Neural progenitor cell (in vitro differentiated cells): ENCODE data around the gene NDUFAF3. TPM values are rescaled to one million over a fixed set of nuclear protein-coding genes. Genes with fewer than 3 reads are reported as not detected.

Experiments
- DNase-seq: peaks from one replicate; pipeline ENCODE4 v3.0.0-alpha.2; 2016; ENCODE audit warnings: low spot score
- H2AFZ ChIP-seq: fragments of 200-600 bp; sonication (generic); replicated peaks from 2 replicates; pipeline ENCODE4 v1.6.1; 2016; ENCODE audit warnings: antibody characterized with exemption
- H3F3A ChIP-seq: fragments of 200-600 bp; sonication (generic); 2 replicates; pipeline ENCODE4 v1.6.1; 2016; ENCODE audit warnings: antibody characterized with exemption, low read depth
- H3K27ac ChIP-seq: fragments of 200-600 bp; sonication (generic); 2 replicates; pipeline ENCODE4 v1.5.1; 2016; ENCODE audit warnings: mild to moderate bottlenecking
- H3K27me3 ChIP-seq: fragments of 200-600 bp; sonication (generic); 2 replicates; pipeline ENCODE4 v1.6.1; 2016; ENCODE audit warnings: mild to moderate bottlenecking, moderate library complexity
- H3K36me3 ChIP-seq: fragments of 200-600 bp; sonication (generic); 2 replicates; pipeline ENCODE4 v1.5.1; 2016
- H3K4me1 ChIP-seq: fragments of 200-600 bp; sonication (generic); 2 replicates; pipeline ENCODE4 v1.6.1; 2016; ENCODE audit warnings: mixed run types
- H3K4me2 ChIP-seq: fragments of 200-600 bp; sonication (generic); 2 replicates; pipeline ENCODE4 v1.6.1; 2016
- H3K4me3 ChIP-seq: fragments of 200-600 bp; sonication (generic); 2 replicates; pipeline ENCODE4 v1.5.1; 2016
- H3K79me2 ChIP-seq: fragments of 200-600 bp; sonication (generic); 2 replicates; pipeline ENCODE4 v1.6.1; 2016; ENCODE audit warnings: low read depth
- H3K9ac ChIP-seq: fragments of 200-600 bp; sonication (generic); 2 replicates; pipeline ENCODE4 v1.6.1; 2016
- H3K9me3 ChIP-seq: fragments of 200-600 bp; sonication (generic); 2 replicates; pipeline ENCODE4 v1.5.1; 2016; ENCODE audit warnings: low read depth
- H4K20me1 ChIP-seq: fragments of 200-600 bp; sonication (generic); 2 replicates; pipeline ENCODE4 v1.6.1; 2016; ENCODE audit warnings: low read depth
- H3K27ac Mint-ChIP-seq: 3 replicates; pipeline ENCODE4 v1.8.0; 2021; ENCODE audit warnings: mixed read lengths
- H3K27me3 Mint-ChIP-seq: 2 replicates; pipeline ENCODE4 v1.8.0; 2022; ENCODE audit warnings: low read depth, mild to moderate bottlenecking, inconsistent platforms, moderate library complexity, mixed read lengths; ENCODE audit not compliant: insufficient read depth
- H3K36me3 Mint-ChIP-seq: 3 replicates; pipeline ENCODE4 v1.8.0; 2021; ENCODE audit warnings: mixed read lengths
- H3K4me1 Mint-ChIP-seq: 3 replicates; pipeline ENCODE4 v1.8.0; 2021; ENCODE audit warnings: mixed read lengths
- H3K4me3 Mint-ChIP-seq: 3 replicates; pipeline ENCODE4 v1.8.0; 2021; ENCODE audit warnings: mild to moderate bottlenecking, moderate library complexity, mixed read lengths
- H3K9me3 Mint-ChIP-seq: 3 replicates; pipeline ENCODE4 v1.8.0; 2020; ENCODE audit warnings: mixed read lengths
- EZH2 ChIP-seq: fragments of 200-600 bp; sonication (generic); IDR thresholded peaks from 2 replicates; pipeline ENCODE4 v1.6.1; 2017; ENCODE audit warnings: antibody characterized with exemption, mild to moderate bottlenecking, moderate library complexity
- EZH2phosphoT487 ChIP-seq: fragments of 200-600 bp; sonication (generic); IDR thresholded peaks from 2 replicates; pipeline ENCODE4 v1.6.1; 2017; ENCODE audit warnings: antibody characterized with exemption
- total RNA-seq: library from RNA; depleted of rRNA; stranded (reverse); fragments of >200 nt; gene quantifications from 2 replicates; pipeline ENCODE4 v1.2.3, GENCODE V29; 2015; ENCODE audit warnings: low replicate concordance
- TF ChIP-seq, protein P1 (sequence below): fragments of 200-600 bp; sonication (generic); IDR thresholded peaks from 2 replicates; pipeline ENCODE4 v1.5.1; 2017; ENCODE audit warnings: antibody characterized with exemption, mild to moderate bottlenecking

The NDUFAF3 gene
- total RNA-seq, 1 donor from 2014 or later = 26.2 TPM

DNA sequence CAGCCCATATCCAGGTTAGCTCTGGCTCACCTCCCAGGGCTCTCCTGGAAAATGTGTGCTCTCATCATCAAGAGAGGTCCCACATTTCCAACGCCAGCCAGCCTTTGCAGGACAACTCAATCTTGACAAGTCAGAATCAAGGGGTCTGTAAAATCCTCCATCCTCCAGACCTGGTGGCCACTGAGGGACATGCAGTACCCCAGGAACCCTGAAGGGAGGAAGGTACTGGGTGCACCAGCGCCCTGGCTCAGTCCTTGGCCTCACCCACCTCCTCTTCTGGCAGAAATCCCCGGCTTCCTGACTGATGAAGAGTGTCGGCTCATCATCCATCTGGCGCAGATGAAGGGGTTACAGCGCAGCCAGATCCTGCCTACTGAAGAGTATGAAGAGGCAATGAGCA is 20.8 kb upstream of the NDUFAF3 start:
- Mint-ChIP-seq H3K4me1 (peaks cover 23% of the 10 kb centered on the region), H3K4me3 (no peak overlapping the region), H3K27ac (no peak overlapping the region), H3K9me3 (no peaks in the 10 kb centered on the region), H3K36me3 (peaks cover 2% of the 10 kb centered on the region), H3K27me3 (peaks cover 10% of the 10 kb centered on the region)
- no peak for DNase-seq
- Histone ChIP-seq H3K9me3 (no peaks in the 10 kb centered on the region), H3K9ac (no peak overlapping the region), H4K20me1 (peaks cover 26% of the 10 kb centered on the region), H3K36me3 (no peaks in the 10 kb centered on the region), H3K27me3 (no peaks in the 10 kb centered on the region), H3F3A (peaks cover 12% of the 10 kb centered on the region), H3K4me2 (no peak overlapping the region), H3K79me2 (no peaks in the 10 kb centered on the region), H3K4me3 (no peak overlapping the region), H2AFZ (no peak overlapping the region), H3K4me1 (peaks cover 26% of the 10 kb centered on the region), H3K27ac (no peak overlapping the region)
- TF ChIP-seq EZH2 (no peak), EZH2phosphoT487 (no peak)
- TF ChIP-seq, protein P1, sequence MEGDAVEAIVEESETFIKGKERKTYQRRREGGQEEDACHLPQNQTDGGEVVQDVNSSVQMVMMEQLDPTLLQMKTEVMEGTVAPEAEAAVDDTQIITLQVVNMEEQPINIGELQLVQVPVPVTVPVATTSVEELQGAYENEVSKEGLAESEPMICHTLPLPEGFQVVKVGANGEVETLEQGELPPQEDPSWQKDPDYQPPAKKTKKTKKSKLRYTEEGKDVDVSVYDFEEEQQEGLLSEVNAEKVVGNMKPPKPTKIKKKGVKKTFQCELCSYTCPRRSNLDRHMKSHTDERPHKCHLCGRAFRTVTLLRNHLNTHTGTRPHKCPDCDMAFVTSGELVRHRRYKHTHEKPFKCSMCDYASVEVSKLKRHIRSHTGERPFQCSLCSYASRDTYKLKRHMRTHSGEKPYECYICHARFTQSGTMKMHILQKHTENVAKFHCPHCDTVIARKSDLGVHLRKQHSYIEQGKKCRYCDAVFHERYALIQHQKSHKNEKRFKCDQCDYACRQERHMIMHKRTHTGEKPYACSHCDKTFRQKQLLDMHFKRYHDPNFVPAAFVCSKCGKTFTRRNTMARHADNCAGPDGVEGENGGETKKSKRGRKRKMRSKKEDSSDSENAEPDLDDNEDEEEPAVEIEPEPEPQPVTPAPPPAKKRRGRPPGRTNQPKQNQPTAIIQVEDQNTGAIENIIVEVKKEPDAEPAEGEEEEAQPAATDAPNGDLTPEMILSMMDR = no peak

DNA sequence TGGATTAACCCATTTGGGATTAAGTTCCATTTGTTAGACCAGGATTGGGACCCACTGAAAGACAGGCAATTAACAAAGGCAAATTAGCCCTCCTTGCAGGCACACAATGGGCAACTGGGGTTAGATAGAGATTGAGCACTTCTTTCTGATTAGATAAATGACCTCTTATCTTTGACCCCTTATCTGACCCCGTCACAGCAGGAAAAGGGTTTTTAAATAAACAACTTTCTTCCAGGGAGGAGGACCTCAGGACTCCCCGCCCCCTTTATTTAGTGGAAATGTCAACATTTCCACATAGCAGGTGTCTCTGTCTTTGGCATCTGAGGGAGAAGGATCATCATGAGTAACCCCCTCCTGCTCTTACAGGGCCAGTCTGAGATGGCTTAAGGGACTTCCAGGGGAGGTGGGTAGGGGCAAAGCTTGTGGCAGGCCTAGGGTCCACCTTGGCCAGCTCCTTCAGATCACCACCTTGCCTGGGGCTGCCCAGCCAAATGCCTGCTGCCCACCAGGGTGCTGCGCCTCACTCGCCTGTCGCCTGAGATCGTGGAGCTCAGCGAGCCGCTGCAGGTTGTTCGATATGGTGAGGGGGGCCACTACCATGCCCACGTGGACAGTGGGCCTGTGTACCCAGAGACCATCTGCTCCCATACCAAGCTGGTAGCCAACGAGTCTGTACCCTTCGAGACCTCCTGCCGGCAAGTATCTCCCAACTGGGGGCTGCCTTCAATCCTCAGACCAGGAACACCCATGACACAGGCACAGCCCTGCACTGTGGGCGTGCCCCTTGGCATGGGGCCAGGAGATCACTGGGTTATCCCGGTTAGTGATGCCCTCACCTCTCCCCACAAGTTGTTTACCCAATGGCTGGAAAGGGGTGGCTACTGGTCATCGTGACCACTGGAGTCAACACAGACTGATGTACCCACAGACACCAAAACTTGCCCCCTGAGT is 17.3 kb upstream of the NDUFAF3 start:
- H3K27ac ChIP-seq = no peak overlapping the region
- H3K4me1 ChIP-seq = peaks cover 22% of the 10 kb centered on the region
- H4K20me1 ChIP-seq = peaks cover 20% of the 10 kb centered on the region
- TF ChIP-seq EZH2phosphoT487 = no peak
- no peak for TF ChIP-seq EZH2
- peaks cover 24% of the 10 kb centered on the region for H3K79me2 ChIP-seq
- H3F3A ChIP-seq = peaks cover 9% of the 10 kb centered on the region
- H3K9ac ChIP-seq = no peak overlapping the region
- no peak overlapping the region for H3K4me2 ChIP-seq
- no peak overlapping the region for H3K4me3 Mint-ChIP-seq
- H3K9me3 Mint-ChIP-seq = peaks cover 3% of the 10 kb centered on the region
- peaks cover 7% of the 10 kb centered on the region for H3K36me3 Mint-ChIP-seq
- H3K27me3 Mint-ChIP-seq = peaks cover 10% of the 10 kb centered on the region
- H3K27ac Mint-ChIP-seq = no peak overlapping the region
- peaks cover 21% of the 10 kb centered on the region for H3K4me1 Mint-ChIP-seq
- DNase-seq = no peak
- no peak overlapping the region for H2AFZ ChIP-seq
- H3K27me3 ChIP-seq = no peaks in the 10 kb centered on the region
- H3K36me3 ChIP-seq = no peaks in the 10 kb centered on the region
- no peak overlapping the region for H3K4me3 ChIP-seq
- H3K9me3 ChIP-seq = no peaks in the 10 kb centered on the region

DNA sequence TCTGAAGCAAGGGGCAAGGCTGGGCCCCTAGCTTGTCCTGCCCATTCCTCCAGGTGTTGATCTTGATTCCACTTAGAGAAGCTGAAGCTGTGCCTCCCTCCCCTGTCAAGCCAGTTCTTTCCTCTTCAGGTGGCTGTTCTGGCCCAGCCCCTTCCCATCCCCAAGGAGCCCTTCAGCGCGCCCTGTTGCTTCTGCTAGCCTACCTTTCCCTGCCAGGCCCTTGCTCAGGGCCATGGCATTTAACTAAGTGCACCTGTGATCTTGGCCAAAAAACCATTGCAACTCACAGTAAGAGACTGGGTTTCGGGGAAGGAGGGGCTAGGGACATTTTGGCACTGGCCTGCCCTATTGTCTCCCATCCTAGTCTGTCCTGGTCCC is 16.6 kb upstream of the NDUFAF3 start:
- no peak overlapping the region for H3K4me2 ChIP-seq
- no peak for DNase-seq
- H3F3A ChIP-seq = peaks cover 9% of the 10 kb centered on the region
- H3K79me2 ChIP-seq = peaks cover 31% of the 10 kb centered on the region
- H4K20me1 ChIP-seq = peaks cover 25% of the 10 kb centered on the region
- H3K4me1 Mint-ChIP-seq = peaks cover 16% of the 10 kb centered on the region
- no peak overlapping the region for H3K4me3 ChIP-seq
- no peaks in the 10 kb centered on the region for H3K27me3 ChIP-seq
- no peaks in the 10 kb centered on the region for H3K9me3 ChIP-seq
- no peak overlapping the region for H3K27ac Mint-ChIP-seq
- H3K36me3 Mint-ChIP-seq = peaks cover 7% of the 10 kb centered on the region
- TF ChIP-seq EZH2 = no peak
- TF ChIP-seq EZH2phosphoT487 = no peak
- TF ChIP-seq, protein P1 = no peak
- no peak overlapping the region for H3K9ac ChIP-seq
- H3K27ac ChIP-seq = no peak overlapping the region
- no peaks in the 10 kb centered on the region for H3K36me3 ChIP-seq
- H2AFZ ChIP-seq = no peak overlapping the region
- H3K4me3 Mint-ChIP-seq = peak overlapping the region; percentile 46
- peaks cover 15% of the 10 kb centered on the region for H3K4me1 ChIP-seq
- H3K27me3 Mint-ChIP-seq = peaks cover 10% of the 10 kb centered on the region
- H3K9me3 Mint-ChIP-seq = peaks cover 3% of the 10 kb centered on the region

DNA sequence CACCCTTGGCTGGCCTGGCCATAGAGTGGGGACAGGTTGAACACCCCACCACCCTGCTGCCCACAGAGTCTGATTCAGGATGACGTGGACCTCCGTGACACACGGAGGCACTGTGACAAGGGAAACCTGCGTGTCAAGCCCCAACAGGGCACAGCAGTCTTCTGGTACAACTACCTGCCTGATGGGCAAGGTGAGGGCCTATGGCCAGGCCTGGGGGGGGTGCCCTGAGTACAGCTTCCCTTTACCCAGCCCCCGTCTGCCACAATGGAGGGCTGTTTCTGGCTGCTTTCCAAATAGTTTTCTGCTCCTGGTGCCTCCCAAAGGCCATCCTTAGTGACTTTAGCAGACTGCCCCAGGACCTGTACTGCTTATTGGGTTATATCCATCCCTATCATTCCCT is 15.9 kb upstream of the NDUFAF3 start:
- Histone ChIP-seq H3K9me3 (no peaks in the 10 kb centered on the region), H4K20me1 (peaks cover 32% of the 10 kb centered on the region), H3K79me2 (peaks cover 38% of the 10 kb centered on the region), H3K4me3 (peak overlapping the region; percentile 88), H3K4me2 (peak overlapping the region; percentile 96), H3K4me1 (peaks cover 13% of the 10 kb centered on the region), H3K36me3 (no peaks in the 10 kb centered on the region), H3F3A (peaks cover 9% of the 10 kb centered on the region), H3K27ac (no peak overlapping the region), H2AFZ (no peak overlapping the region), H3K9ac (no peak overlapping the region), H3K27me3 (no peaks in the 10 kb centered on the region)
- H3K9me3 Mint-ChIP-seq = peaks cover 3% of the 10 kb centered on the region
- H3K27ac Mint-ChIP-seq = no peak overlapping the region
- H3K4me1 Mint-ChIP-seq = peaks cover 16% of the 10 kb centered on the region
- peaks cover 9% of the 10 kb centered on the region for H3K27me3 Mint-ChIP-seq
- TF ChIP-seq EZH2phosphoT487 (no peak), EZH2 (no peak)
- TF ChIP-seq, protein P1 = no peak
- H3K4me3 Mint-ChIP-seq = peak overlapping the region; percentile 100
- H3K36me3 Mint-ChIP-seq = peaks cover 7% of the 10 kb centered on the region
- no peak for DNase-seq
